ENCODE data around the gene CDHR2.

Gene CDHR2

GRCh38 chr5:176644878-176645670 is 95.9 kb downstream of the CDHR2 start:
- no peak for FAIRE-seq
